ENCODE results near the gene FAM3C.

Gene FAM3C

DNA sequence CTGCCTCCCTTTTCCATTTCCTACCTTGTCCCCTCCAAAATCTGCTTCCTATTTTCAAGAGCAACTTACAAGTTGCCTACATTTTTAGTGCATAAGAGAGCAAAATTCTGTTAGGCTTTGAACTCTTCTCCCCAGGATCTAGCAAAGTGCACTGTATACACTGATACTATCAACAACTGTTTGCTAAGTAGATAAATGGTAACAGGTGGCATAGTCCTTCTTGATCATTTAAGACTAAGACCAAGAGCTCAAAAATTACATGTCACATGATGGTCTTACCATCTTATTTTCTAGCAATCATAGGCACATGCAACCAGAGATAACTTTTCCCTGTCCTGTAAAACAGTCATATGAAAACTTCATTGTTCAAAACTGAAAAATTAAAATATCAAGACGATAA lies 16.2 kb downstream of the FAM3C start:
- DNase-seq (ENCODE audit: low read depth, low spot score) = no peak

- no peak for DNase-seq (ENCODE audit: low read depth, low spot score)
Measured at GRCh38 chr7:121376979-121377378, 19.1 kb downstream of the FAM3C start.

DNA sequence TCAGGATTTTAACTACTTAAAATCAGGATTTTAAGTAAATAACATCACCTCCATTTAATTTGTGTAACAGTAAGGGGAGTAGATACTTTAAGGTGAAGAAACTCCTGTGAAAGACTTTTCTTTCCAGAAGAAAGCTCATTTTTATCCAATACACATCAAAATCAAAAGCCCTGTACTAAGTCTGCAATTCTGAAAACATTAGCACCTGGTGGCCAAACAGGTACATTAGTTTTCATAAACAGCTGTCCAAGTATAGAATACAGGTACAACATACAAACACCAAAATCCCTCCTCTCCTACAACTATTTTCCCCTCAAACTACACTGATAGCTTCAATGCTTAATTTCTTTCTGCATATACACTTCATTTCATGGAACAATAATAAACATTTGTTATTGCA lies 22.9 kb downstream of the FAM3C start:
- DNase-seq (ENCODE audit: low read depth, low spot score) = no peak

GRCh38 chr7:121372376-121373010 lies 23.6 kb downstream of the FAM3C start:
- no peak for DNase-seq (ENCODE audit: low read depth, low spot score)

GRCh38 chr7:121371883-121372282 lies 24.2 kb downstream of the FAM3C start:
- no peak for DNase-seq (ENCODE audit: low read depth, low spot score)

GRCh38 chr7:121371367-121371766 lies 24.7 kb downstream of the FAM3C start:
- no peak for DNase-seq (ENCODE audit: low read depth, low spot score)

- no peak for DNase-seq (ENCODE audit: low read depth, low spot score)
Measured at GRCh38 chr7:121369462-121369861, 26.6 kb downstream of the FAM3C start.

GRCh38 chr7:121366852-121367431 lies 29.2 kb downstream of the FAM3C start:
- DNase-seq (ENCODE audit: low read depth, low spot score) = no peak

GRCh38 chr7:121360564-121360963 lies 35.5 kb downstream of the FAM3C start:
- no peak for DNase-seq (ENCODE audit: low read depth, low spot score)

GRCh38 chr7:121355574-121355973 lies 40.5 kb downstream of the FAM3C start:
- DNase-seq (ENCODE audit: low read depth, low spot score) = no peak

- DNase-seq (ENCODE audit: low read depth, low spot score) = no peak
Measured at GRCh38 chr7:121352323-121352722, 43.8 kb downstream of the FAM3C start.

DNA sequence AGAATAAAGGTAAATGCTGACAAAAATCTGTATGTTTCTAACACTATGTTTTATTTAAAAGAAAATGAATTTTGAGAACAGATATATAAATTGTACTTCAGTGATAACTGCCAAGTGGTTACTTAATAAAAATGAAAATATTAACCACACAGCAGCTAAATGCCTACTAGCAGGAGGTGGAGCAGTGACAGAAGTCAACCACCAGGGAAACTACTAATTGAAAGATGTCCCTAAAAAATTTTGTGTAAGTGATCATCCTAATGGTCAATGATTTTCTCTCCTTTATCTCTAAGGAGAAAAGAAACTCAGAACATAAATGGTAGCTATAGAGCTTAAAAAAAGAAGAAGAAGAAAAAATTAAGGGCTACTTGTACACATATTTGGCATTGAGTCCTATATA lies 44.4 kb downstream of the FAM3C start:
- DNase-seq (ENCODE audit: low read depth, low spot score) = no peak

DNA sequence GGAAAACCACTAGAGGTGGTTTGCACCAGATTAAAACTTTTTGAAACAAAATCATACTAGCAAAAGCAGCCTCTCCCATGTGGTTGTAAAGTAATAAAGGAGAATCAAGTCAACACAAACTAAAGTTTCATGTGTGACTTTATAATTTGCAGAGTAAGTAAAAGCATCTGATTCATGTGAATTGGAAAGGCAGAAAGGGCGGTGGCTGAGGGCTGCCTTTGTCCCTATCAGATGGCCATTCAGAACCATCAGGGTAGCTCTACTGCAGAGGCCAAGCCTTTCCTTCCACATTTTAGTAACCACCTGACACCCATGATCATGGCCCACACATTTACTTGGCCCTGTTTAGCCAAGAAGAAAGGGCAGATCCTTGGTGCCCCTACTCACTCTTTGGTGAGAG lies 51.6 kb downstream of the FAM3C start:
- no peak for DNase-seq (ENCODE audit: low read depth, low spot score)

GRCh38 chr7:121344093-121344492 lies 52.0 kb downstream of the FAM3C start:
- no peak for DNase-seq (ENCODE audit: low read depth, low spot score)

DNA sequence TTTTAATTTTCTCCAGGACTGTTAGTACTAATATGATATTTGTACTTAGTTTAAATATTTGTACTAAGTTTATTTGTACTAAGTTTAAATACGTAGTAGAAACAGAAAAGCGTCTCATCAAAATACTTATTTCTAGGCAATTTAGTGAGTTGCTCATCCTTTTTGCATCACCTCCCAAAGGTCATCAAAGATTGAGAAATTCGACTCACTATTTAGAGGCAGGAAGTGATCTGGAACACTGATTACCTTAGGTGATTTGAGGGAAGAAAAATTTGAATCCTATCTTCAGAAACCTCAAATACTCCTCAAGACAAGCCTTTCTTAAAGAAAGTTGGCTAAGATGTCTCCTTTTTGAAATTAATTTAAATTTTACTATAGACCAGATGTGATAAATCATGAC lies 52.8 kb downstream of the FAM3C start:
- DNase-seq (ENCODE audit: low read depth, low spot score) = no peak

DNA sequence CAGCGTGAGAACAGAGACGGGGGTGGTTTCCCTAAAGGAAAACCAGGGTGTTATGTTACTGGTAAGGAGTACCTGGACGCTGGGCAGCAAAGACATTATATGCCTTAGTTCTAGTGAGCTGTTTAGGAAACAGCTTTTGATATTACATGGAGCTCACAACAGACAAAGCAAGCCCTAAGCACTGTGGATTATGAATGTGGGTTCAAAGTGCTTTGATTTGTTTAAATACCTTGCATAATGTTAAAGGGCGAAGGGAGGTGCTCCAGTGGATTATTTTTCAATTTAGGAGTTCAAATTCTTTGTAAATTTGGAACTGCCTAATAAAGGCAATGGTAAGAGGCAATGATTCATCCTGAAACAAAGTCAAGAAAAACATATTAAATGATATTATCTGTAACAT lies 53.5 kb downstream of the FAM3C start:
- no peak for DNase-seq (ENCODE audit: low read depth, low spot score)

DNA sequence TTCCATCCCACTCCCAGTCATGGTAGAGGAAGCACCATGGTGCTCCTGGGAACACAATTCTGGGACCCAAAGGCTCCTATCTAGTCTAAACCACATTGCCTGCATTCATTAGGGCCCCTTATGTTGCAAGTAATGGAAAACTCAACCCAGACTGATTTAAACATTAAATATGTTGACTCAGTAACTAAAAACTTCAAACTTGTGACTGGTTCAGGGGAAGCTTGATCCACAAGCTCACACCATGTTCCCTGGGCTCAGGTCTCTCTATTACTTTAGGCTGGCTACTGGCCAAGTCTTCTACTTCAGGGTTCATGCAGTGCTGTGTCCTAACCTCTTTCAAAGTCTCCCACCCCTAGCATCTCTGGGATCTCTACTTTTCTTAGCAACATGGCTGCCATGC lies 54.2 kb downstream of the FAM3C start:
- DNase-seq (ENCODE audit: low read depth, low spot score) = no peak

- DNase-seq (ENCODE audit: low read depth, low spot score) = no peak
Measured at GRCh38 chr7:121339082-121339481, 57.0 kb downstream of the FAM3C start.

GRCh38 chr7:121337398-121337797 lies 58.7 kb downstream of the FAM3C start:
- no peak for DNase-seq (ENCODE audit: low read depth, low spot score)

GRCh38 chr7:121336579-121336978 lies 59.5 kb downstream of the FAM3C start:
- DNase-seq (ENCODE audit: low read depth, low spot score) = no peak

- no peak for DNase-seq (ENCODE audit: low read depth, low spot score)
Measured at GRCh38 chr7:121334875-121335648, 61.0 kb downstream of the FAM3C start.

- DNase-seq (ENCODE audit: low read depth, low spot score) = no peak
Measured at GRCh38 chr7:121334376-121334775, 61.7 kb downstream of the FAM3C start.

DNA sequence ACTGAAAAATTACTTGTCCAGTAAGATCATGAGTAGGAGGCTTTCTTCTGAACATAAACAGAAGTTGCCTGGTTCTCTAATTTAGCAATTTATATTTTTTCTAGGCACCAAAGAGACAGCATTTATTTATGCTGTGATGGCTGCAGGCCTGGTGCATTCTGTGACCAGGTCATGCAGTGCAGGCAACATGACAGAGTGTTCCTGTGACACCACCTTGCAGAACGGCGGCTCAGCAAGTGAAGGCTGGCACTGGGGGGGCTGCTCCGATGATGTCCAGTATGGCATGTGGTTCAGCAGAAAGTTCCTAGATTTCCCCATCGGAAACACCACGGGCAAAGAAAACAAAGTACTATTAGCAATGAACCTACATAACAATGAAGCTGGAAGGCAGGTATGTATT lies 64.5 kb downstream of the FAM3C start:
- no peak for DNase-seq (ENCODE audit: low read depth, low spot score)

Measured in iPS DF 19.7 (cell line).